ENCODE measurements around the gene TBX19. TPM values are rescaled to one million over a fixed set of nuclear protein-coding genes. Genes with fewer than 3 reads are reported as not detected.

TBX19 gene
- polyA plus RNA-seq, 1 donor (not counting 4 experiments of a cell fraction or from before 2014, with no cell fraction given): 0.93 TPM

GRCh38 chr1:168340781-168341482 lies 60.3 kb downstream of the TBX19 start:
- Histone ChIP-seq H3K79me2 (ENCODE audit: control insufficient read depth, insufficient read depth, low read length) (no peaks in the 10 kb centered on the region), H3K27me3 (ENCODE audit: control insufficient read depth, extremely low read depth, insufficient read depth, low read length) (no peaks in the 10 kb centered on the region), H3K9me3 (ENCODE audit: control insufficient read depth, low read depth, low read length) (no peaks in the 10 kb centered on the region), H3K4me2 (ENCODE audit: control insufficient read depth, extremely low read depth, insufficient read depth, low read depth, low read length) (no peak overlapping the region), H3K9me1 (ENCODE audit: control insufficient read depth, extremely low read depth, insufficient read depth, low read length) (no peaks in the 10 kb centered on the region), H2AFZ (ENCODE audit: control insufficient read depth, low read length) (no peak overlapping the region), H3K4me1 (ENCODE audit: control insufficient read depth, extremely low read depth, insufficient read depth, low read length) (peaks cover 4% of the 10 kb centered on the region), H3K27ac (ENCODE audit: control insufficient read depth, insufficient read depth, low read length) (no peak overlapping the region), H3K36me3 (ENCODE audit: control insufficient read depth in 2 of 2, extremely low read depth in 1 of 2, insufficient read depth in 2 of 2, low read length in 2 of 2) (no peaks in the 10 kb centered on the region), H4K20me1 (ENCODE audit: control insufficient read depth, extremely low read depth, insufficient read depth, low read length) (no peaks in the 10 kb centered on the region), H3K9ac (ENCODE audit: control insufficient read depth, extremely low read depth, insufficient read depth, low read length) (no peak overlapping the region), H3K4me3 (ENCODE audit: control insufficient read depth in 2 of 3, extremely low read depth in 1 of 3, insufficient read depth in 2 of 3, low read depth in 1 of 3, low read length in 3 of 3) (no peak overlapping the region)
- no peak for DNase-seq (ENCODE audit: low read depth, low spot score)
- FAIRE-seq: no peak
- no peak for TF ChIP-seq CTCF (optimal IDR thresholded peaks at IDR 0.05 in 1 of 3, IDR thresholded peaks at IDR 0.05 in 1 of 3, conservative IDR thresholded peaks at IDR 0.05 in 1 of 3; ENCODE audit: extremely low read depth in 1 of 3, insufficient read depth in 2 of 3, low read length in 3 of 3)
- TF ChIP-seq EZH2 (IDR thresholded peaks at IDR 0.05; ENCODE audit: low read length): no peak
- dilution Hi-C loops (cut with MboI; ENCODE audit: extremely low pct_ligation_motif_present, low sequenced_read_pairs): no loop called here

- dilution Hi-C loops (cut with MboI; ENCODE audit: extremely low pct_ligation_motif_present, low sequenced_read_pairs): no loop called here
- Histone ChIP-seq H2AFZ (ENCODE audit: control insufficient read depth, low read length) (no peak overlapping the region), H3K79me2 (ENCODE audit: control insufficient read depth, insufficient read depth, low read length) (no peaks in the 10 kb centered on the region), H3K9ac (ENCODE audit: control insufficient read depth, extremely low read depth, insufficient read depth, low read length) (no peak overlapping the region), H3K4me3 (ENCODE audit: control insufficient read depth in 2 of 3, extremely low read depth in 1 of 3, insufficient read depth in 2 of 3, low read depth in 1 of 3, low read length in 3 of 3) (no peak overlapping the region), H3K36me3 (ENCODE audit: control insufficient read depth in 2 of 2, extremely low read depth in 1 of 2, insufficient read depth in 2 of 2, low read length in 2 of 2) (no peaks in the 10 kb centered on the region), H3K9me3 (ENCODE audit: control insufficient read depth, low read depth, low read length) (no peaks in the 10 kb centered on the region), H3K27ac (ENCODE audit: control insufficient read depth, insufficient read depth, low read length) (no peak overlapping the region), H3K4me2 (ENCODE audit: control insufficient read depth, extremely low read depth, insufficient read depth, low read depth, low read length) (no peak overlapping the region), H3K27me3 (ENCODE audit: control insufficient read depth, extremely low read depth, insufficient read depth, low read length) (no peaks in the 10 kb centered on the region), H3K9me1 (ENCODE audit: control insufficient read depth, extremely low read depth, insufficient read depth, low read length) (no peaks in the 10 kb centered on the region), H4K20me1 (ENCODE audit: control insufficient read depth, extremely low read depth, insufficient read depth, low read length) (no peaks in the 10 kb centered on the region), H3K4me1 (ENCODE audit: control insufficient read depth, extremely low read depth, insufficient read depth, low read length) (peaks cover 4% of the 10 kb centered on the region)
- FAIRE-seq (no peak), DNase-seq (ENCODE audit: low read depth, low spot score) (no peak)
- no peak for TF ChIP-seq EZH2 (IDR thresholded peaks at IDR 0.05; ENCODE audit: low read length)
- no peak for TF ChIP-seq CTCF (optimal IDR thresholded peaks at IDR 0.05 in 1 of 3, IDR thresholded peaks at IDR 0.05 in 1 of 3, conservative IDR thresholded peaks at IDR 0.05 in 1 of 3; ENCODE audit: extremely low read depth in 1 of 3, insufficient read depth in 2 of 3, low read length in 3 of 3)
Measured at GRCh38 chr1:168341483-168341975, 60.9 kb downstream of the TBX19 start.

Measured in keratinocyte (primary cell).